H1 (cell line): ENCODE data around the gene ZRANB3. TPM values are rescaled to one million over a fixed set of nuclear protein-coding genes. Genes with fewer than 3 reads are reported as not detected.

Experiments
- MAFK ChIP-seq: IDR thresholded peaks from 2 replicates; pipeline ENCODE4 v1.6.1; 2012; ENCODE audit warnings: low read depth, mild to moderate bottlenecking, improper control_type of control experiment, low read length
- SP2 ChIP-seq: IDR thresholded peaks from 2 replicates; pipeline ENCODE4 v1.6.1; 2012; ENCODE audit warnings: mild to moderate bottlenecking, low read length, inconsistent platforms
- polyA plus RNA-seq, 7 experiments: library from polyadenylated mRNA; depleted of rRNA in 3 of 7; stranded (reverse) in 5 of 7; unstranded in 2 of 7; fragments of >200 nt in 5 of 7; fragments of 200-250 nt in 2 of 7; gene quantifications; 1 replicate in 5 of 7; 2 replicates in 1 of 7; 4 replicates in 1 of 7; pipeline versions ENCODE4 v1.2.1 to v1.2.3, GENCODE V29; 2011 to 2013; ENCODE audit warnings: missing spikeins in 2 of 7, mixed read lengths in 2 of 7
- total RNA-seq: library from RNA; stranded (reverse); fragmentation: NEBNext Ultra II Directional; extraction: Animal tissue kit (Norgen Biotek cat#: 25700); gene quantifications from 2 replicates; pipeline ENCODE4 v1.2.1, GENCODE V29; 2021

Gene ZRANB3
- total and polyA plus RNA-seq, 2 of the 8 experiments (the other 6 are each of a cell fraction or from before 2014, with no cell fraction given), result 4.5 to 19.3 TPM

- no peak for TF ChIP-seq SP2
- TF ChIP-seq MAFK, result no peak
Measured at GRCh38 chr2:135311268-135311667, 219.8 kb downstream of the ZRANB3 start (continued).
